MM.1S (cell line): ENCODE measurements around the gene KCNQ1.
A peak's percentile ranks its signal among the peaks of the same experiment; 100 is the strongest.

ENCODE experiments used
- DNase-seq: peaks from one replicate; pipeline ENCODE4 v3.0.0-alpha.2; 2015
- H2AFZ ChIP-seq: fragments of 300-600 bp; sonication (generic); 2 replicates; pipeline ENCODE4 v1.6.0; 2016; ENCODE audit warnings: antibody characterized with exemption, low read length
- H3F3A ChIP-seq: fragments of 300-600 bp; sonication (generic); 2 replicates; pipeline ENCODE4 v1.6.1; 2016; ENCODE audit warnings: mild to moderate bottlenecking, antibody characterized with exemption, low read length, moderate library complexity, mixed read lengths; ENCODE audit not compliant: insufficient read depth
- H3K27ac ChIP-seq: fragments of 300-600 bp; sonication (generic); 2 replicates; pipeline ENCODE4 v1.5.1; 2016; ENCODE audit warnings: mild to moderate bottlenecking, low read length
- H3K27me3 ChIP-seq: fragments of 300-600 bp; sonication (generic); replicated peaks from 2 replicates; pipeline ENCODE4 v1.6.0; 2016; ENCODE audit warnings: low read length; ENCODE audit not compliant: insufficient read depth
- H3K36me3 ChIP-seq: fragments of 300-600 bp; sonication (generic); replicated peaks from 2 replicates; pipeline ENCODE4 v1.6.1; 2016; ENCODE audit warnings: mild to moderate bottlenecking, low read length, mixed read lengths; ENCODE audit not compliant: insufficient read depth
- H3K4me1 ChIP-seq: fragments of 300-600 bp; sonication (generic); 2 replicates; pipeline ENCODE4 v1.6.1; 2016; ENCODE audit warnings: low read length, mixed read lengths
- H3K4me2 ChIP-seq: fragments of 300-600 bp; sonication (generic); 2 replicates; pipeline ENCODE4 v1.6.0; 2016; ENCODE audit warnings: low read depth, low read length
- H3K4me3 ChIP-seq: fragments of 300-600 bp; sonication (generic); 2 replicates; pipeline ENCODE4 v1.5.1; 2016; ENCODE audit warnings: low read length, mixed read lengths
- H3K79me2 ChIP-seq: fragments of 300-600 bp; sonication (generic); 2 replicates; pipeline ENCODE4 v1.6.1; 2016; ENCODE audit warnings: mixed run types, low read length, mixed read lengths
- H3K9ac ChIP-seq: fragments of 300-600 bp; sonication (generic); 2 replicates; pipeline ENCODE4 v1.6.1; 2016; ENCODE audit warnings: low read length, mixed read lengths
- H3K9me2 ChIP-seq: fragments of 300-600 bp; sonication (generic); replicated peaks from 2 replicates; pipeline ENCODE4 v1.6.1; 2016; ENCODE audit warnings: mild to moderate bottlenecking, low read length, mixed read lengths; ENCODE audit not compliant: insufficient read depth
- H3K9me3 ChIP-seq: fragments of 300-600 bp; sonication (generic); replicated peaks from 2 replicates; pipeline ENCODE4 v1.6.1; 2016; ENCODE audit warnings: mild to moderate bottlenecking, low read length, mixed read lengths; ENCODE audit not compliant: insufficient read depth
- H4K20me1 ChIP-seq: fragments of 300-600 bp; sonication (generic); 2 replicates; pipeline ENCODE4 v1.6.1; 2016; ENCODE audit warnings: mild to moderate bottlenecking, low read length, moderate library complexity, mixed read lengths; ENCODE audit not compliant: insufficient read depth
- EZH2 ChIP-seq: fragments of 300-600 bp; sonication (generic); optimal IDR thresholded peaks from 2 replicates; pipeline ENCODE3; 2017; ENCODE audit warnings: low read depth, mild to moderate bottlenecking, antibody characterized with exemption, low read length, mixed read lengths
- EZH2phosphoT487 ChIP-seq: fragments of 300-600 bp; sonication (generic); IDR thresholded peaks from 2 replicates; pipeline ENCODE4 v1.6.1; 2018; ENCODE audit warnings: antibody characterized with exemption, low read length
- TF ChIP-seq, protein P1 (sequence below): fragments of 300-600 bp; sonication (generic); IDR thresholded peaks from 2 replicates; pipeline ENCODE4 v1.5.1; 2016; ENCODE audit warnings: antibody characterized with exemption, low read length, mixed read lengths

The KCNQ1 gene

DNA sequence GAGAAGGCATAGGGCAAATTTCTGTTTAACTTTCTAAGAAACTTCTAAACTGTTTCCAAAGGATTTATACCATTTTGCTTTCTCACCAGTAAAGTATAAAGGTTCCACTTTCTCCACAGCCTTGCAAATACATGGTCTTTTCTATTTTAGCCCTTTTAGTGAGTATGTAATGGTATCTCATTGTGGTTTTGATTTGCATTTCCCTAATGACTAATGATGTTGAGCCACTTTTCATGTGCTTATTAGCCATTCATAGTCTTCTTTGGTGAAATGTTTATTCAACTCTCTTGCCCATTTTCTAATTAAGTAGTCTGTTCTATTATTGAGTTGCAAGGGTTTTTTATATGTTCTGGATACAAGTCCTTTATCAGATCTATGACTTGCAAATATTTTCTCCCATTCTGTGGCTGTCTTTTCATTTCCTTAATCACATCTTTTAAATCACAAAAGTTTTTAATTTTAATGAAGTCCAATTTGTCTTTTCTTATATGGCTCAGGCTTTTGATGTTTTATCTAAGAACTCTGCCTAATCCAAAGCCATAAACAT, 338.8 kb downstream of the KCNQ1 start:
- peak overlapping the region; percentile 30 for H3K4me2 ChIP-seq
- H3F3A ChIP-seq, result peaks cover 15% of the 10 kb centered on the region; the same call in 1 of the 2 replicates
- H3K36me3 ChIP-seq, result no peaks in the 10 kb centered on the region; the same call in 1 of the 2 replicates
- H2AFZ ChIP-seq, result no peak overlapping the region
- H3K9me3 ChIP-seq, result no peaks in the 10 kb centered on the region
- no peak overlapping the region for H3K9ac ChIP-seq
- H3K27ac ChIP-seq, result no peak overlapping the region; the same call in 1 of the 2 replicates
- no peaks in the 10 kb centered on the region for H3K79me2 ChIP-seq
- no peaks in the 10 kb centered on the region for H3K9me2 ChIP-seq
- TF ChIP-seq, protein P1, sequence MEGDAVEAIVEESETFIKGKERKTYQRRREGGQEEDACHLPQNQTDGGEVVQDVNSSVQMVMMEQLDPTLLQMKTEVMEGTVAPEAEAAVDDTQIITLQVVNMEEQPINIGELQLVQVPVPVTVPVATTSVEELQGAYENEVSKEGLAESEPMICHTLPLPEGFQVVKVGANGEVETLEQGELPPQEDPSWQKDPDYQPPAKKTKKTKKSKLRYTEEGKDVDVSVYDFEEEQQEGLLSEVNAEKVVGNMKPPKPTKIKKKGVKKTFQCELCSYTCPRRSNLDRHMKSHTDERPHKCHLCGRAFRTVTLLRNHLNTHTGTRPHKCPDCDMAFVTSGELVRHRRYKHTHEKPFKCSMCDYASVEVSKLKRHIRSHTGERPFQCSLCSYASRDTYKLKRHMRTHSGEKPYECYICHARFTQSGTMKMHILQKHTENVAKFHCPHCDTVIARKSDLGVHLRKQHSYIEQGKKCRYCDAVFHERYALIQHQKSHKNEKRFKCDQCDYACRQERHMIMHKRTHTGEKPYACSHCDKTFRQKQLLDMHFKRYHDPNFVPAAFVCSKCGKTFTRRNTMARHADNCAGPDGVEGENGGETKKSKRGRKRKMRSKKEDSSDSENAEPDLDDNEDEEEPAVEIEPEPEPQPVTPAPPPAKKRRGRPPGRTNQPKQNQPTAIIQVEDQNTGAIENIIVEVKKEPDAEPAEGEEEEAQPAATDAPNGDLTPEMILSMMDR, result no peak
- no peak for TF ChIP-seq EZH2
- TF ChIP-seq EZH2phosphoT487, result no peak
- no peaks in the 10 kb centered on the region for H4K20me1 ChIP-seq
- H3K27me3 ChIP-seq, result no peaks in the 10 kb centered on the region
- DNase-seq, result peak; percentile 46
- H3K4me1 ChIP-seq, result peaks cover 27% of the 10 kb centered on the region
- no peak overlapping the region for H3K4me3 ChIP-seq

DNA sequence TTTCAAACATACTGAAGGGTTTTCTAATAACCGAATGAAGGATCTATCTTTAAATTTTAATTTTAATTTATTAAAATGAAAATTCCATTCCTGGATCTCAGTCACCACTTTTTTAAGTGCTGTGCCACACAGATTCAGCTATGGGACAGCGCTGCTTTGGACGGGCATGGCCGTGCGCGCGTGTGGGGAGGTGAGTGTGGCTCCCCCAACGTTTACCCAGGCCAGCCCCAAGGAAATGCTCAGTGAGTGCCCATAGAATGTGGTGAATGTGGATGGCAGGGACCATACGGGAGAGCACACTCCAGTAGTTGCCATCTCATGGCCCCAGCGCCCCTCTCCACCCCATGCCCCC, 343.0 kb downstream of the KCNQ1 start:
- H3K4me3 ChIP-seq, result no peak overlapping the region
- peaks cover 10% of the 10 kb centered on the region; the same call in 1 of the 2 replicates for H3F3A ChIP-seq
- TF ChIP-seq EZH2, result no peak
- no peak for TF ChIP-seq EZH2phosphoT487
- TF ChIP-seq, protein P1, result no peak
- H4K20me1 ChIP-seq, result no peaks in the 10 kb centered on the region
- H3K9ac ChIP-seq, result no peak overlapping the region
- H3K36me3 ChIP-seq, result no peaks in the 10 kb centered on the region; the same call in 1 of the 2 replicates
- H3K27me3 ChIP-seq, result no peaks in the 10 kb centered on the region
- no peak overlapping the region for H2AFZ ChIP-seq
- H3K9me3 ChIP-seq, result no peaks in the 10 kb centered on the region
- H3K4me2 ChIP-seq, result no peak overlapping the region
- no peaks in the 10 kb centered on the region for H3K9me2 ChIP-seq
- H3K4me1 ChIP-seq, result peaks cover 14% of the 10 kb centered on the region
- H3K79me2 ChIP-seq, result no peaks in the 10 kb centered on the region
- no peak for DNase-seq
- no peak overlapping the region for H3K27ac ChIP-seq

DNA sequence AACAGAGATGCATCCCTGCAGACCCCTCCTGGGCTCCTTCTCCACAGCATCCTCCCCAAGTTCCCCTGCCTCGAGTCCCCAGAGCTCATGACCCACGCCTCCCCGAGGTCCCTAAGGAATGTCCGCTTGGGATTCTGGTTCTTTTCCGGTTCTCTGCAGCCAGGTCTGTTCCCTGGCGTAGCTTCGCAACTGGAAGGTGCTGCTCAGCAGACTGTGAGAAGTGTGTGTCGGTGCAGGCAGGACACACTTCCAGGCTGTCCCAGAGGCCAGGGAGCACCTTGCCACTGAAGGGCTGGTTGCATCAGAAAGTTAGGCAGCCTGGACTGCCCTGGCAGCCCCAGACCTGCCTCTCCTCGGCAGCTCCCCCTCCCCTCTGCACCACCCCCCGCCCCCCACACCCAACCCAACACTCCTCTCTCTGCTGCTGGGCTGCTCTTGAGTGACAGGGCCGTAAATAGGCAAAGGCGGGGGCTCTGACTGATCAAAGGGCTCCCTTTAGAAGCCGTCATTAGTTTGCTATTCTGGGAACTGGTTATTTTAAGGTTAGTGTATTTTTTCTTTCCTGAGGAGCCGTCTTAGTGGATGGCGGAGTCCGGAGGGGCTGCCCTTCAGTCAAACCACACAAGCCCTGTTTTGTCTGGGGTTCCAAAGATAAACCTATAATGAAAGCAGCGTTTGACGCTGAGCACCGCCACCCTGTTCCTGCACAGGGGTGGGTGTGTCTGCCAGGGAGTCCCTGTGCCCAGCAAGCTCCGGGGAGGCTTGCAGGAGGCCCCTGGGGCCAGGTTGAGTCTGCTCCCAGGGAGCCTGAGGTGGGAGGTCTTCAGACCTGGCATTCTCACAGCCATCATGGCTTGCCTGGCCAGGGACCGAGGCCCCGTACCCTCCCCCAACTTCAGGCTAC, 343.6 kb downstream of the KCNQ1 start:
- Histone ChIP-seq H3F3A (0 out of 2 replicates have a peak, but pooled peaks cover 4% of the 10 kb centered on the region), H3K4me2 (no peak overlapping the region), H3K9me2 (no peaks in the 10 kb centered on the region), H2AFZ (no peak overlapping the region), H4K20me1 (no peaks in the 10 kb centered on the region), H3K27me3 (no peaks in the 10 kb centered on the region), H3K36me3 (no peaks in the 10 kb centered on the region; the same call in 1 of the 2 replicates), H3K9ac (no peak overlapping the region), H3K4me3 (no peak overlapping the region), H3K9me3 (no peaks in the 10 kb centered on the region), H3K4me1 (peaks cover 8% of the 10 kb centered on the region), H3K79me2 (no peaks in the 10 kb centered on the region), H3K27ac (no peak overlapping the region)
- TF ChIP-seq EZH2phosphoT487, result no peak
- TF ChIP-seq, protein P1, result no peak
- TF ChIP-seq EZH2, result no peak
- no peak for DNase-seq
